GM18870 (cell line): ENCODE measurements around the gene TMC5.

Experiments used
- ATAC-seq: cut with Tn5 transposase; IDR thresholded peaks from one replicate; pipeline ENCODE4 v1.9.1; 2021; ENCODE audit warnings: moderate library complexity; ENCODE audit not compliant: unreplicated experiment

The TMC5 gene

DNA sequence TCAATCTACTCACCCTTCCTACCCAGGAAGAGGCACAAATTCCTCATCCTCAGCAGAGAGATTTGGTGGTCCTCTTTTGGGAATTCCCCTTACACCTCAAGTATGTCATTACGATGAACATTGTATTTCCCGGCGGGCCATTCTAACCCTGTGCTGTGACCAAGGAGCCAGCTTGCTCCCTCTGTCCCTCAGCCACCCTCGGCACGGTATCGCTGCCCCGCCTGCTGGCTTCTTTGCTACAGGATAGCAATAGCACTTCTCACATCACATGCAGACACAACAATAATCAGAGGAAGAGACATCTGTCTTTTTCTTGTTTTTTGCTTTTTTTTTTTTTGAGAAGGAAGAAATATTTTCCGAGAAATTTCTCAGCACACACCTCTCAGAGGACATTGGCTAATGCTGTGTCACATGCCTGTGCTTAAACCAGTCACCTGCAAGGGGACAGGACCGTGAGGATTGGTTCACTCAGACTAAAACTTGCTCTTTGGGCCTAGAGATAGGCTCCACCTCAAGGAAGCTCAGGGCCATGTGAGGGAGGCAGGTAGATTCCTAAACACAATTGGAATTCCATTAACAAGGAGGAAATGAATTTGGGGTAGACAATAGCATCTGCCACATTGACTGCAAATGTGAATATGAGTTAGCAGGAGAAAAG, 41.2 kb downstream of the TMC5 start:
- no peak for ATAC-seq

DNA sequence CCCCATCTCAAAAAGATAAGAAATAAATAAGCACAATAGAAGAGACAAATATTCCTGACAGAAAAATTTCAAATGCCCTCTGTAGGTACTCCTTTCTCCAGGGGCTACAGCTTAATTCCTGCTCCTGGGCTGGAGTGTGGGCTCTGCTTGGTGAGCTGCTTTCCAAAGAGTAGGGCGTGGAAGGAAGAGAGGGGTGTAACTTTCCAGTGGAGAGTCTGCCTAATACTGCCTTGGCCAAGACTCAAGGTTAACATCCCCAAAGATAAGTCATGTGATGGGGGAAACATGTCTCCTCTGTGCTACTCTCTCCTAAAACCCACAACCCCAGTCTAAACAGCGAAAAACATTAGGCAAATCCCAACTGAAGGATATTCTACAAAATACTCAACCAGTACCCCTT, 42.7 kb downstream of the TMC5 start:
- no peak for ATAC-seq

DNA sequence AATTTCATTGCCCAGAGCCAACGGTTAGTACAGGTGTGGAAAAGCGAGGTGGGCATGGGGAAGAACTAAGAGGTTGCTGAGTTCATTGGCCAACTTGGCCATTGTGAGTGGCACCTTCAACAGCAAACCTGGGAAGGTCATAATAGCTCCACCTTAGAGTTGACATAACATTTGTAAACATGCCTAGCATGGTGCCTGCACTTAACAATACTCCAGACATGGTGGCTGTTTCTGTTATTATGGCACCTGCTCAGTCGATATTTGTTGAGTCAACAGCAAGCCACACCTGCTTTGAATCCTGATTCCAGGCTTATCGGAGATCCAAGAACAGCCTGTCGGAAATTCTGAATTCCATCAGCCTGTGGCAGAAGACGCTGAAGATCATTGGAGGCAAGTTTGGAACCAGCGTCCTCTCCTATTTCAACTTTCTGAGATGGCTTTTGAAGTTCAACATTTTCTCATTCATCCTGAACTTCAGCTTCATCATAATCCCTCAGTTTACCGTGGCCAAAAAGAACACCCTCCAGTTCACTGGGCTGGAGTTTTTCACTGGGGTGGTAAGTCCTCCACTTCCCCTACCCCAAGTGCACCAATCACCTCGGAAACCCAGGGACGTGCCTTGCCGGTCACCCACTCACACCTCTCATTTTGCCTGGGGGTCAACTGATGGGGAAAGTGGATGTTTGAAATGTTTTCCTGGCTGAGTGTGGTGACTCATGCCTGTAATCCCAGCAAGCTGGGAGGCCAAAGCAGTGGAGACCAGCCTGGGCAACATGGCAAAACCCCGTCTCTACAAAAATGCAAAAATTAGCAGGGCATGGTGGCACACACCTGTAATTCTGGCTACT, 46.0 kb downstream of the TMC5 start:
- no peak for ATAC-seq

DNA sequence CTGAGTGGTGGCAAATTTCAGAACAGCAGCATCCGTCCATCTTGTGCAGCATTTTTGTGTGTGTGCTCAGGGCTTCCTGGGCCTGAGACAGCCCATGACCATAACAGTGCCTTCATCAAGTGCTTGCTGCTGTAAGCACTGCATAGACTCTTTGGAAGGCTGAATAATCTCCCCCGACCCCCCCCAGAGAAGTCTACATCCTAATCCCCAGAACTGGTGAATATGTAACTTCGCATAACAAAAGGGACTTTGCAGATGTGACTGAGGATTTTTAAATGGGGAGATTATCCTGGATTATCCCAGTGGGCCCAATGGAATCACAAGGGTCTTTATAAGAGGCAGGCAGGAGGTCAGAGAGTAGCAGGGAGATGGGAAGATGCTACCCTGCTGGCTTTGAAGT, 50.6 kb downstream of the TMC5 start:
- ATAC-seq = no peak

DNA sequence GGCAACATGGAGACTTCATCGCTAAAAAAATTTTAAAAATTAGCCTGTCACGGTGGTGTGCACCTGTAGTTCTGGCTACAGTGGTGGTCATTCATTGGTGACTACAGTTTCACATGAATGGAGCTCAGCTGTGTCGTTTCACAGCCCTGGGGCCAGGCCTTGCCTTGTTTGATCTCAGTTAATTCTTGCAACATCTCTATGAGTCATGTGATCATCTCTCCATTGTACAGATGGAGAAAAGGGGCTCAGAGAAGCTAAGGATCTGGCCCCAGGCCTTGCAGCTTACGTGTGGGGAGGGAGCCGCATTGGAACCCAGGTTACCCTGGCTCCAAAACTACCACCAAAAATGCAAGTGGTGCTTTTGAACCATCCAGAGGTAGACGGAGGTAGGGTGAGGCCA, 54.8 kb downstream of the TMC5 start:
- ATAC-seq = no peak

DNA sequence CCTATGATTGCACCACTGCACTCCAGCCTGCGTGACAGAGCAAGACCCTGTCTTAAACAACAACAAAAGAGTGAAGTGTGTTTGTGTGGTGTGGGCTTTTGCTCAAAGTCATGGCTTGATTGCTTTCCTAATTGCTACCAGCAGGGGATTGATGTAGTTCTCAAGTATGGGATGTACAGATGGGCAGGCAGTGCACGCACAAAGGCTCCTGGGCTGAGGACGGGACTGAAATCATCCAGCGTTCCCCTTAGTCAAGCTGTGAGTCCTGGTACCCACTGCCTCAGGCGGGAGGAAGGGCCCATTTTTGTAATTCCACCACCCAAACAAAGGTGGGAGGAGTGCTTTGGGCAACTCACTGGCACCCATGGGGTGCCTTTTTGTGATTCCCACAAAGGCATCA, 56.9 kb downstream of the TMC5 start:
- no peak for ATAC-seq

DNA sequence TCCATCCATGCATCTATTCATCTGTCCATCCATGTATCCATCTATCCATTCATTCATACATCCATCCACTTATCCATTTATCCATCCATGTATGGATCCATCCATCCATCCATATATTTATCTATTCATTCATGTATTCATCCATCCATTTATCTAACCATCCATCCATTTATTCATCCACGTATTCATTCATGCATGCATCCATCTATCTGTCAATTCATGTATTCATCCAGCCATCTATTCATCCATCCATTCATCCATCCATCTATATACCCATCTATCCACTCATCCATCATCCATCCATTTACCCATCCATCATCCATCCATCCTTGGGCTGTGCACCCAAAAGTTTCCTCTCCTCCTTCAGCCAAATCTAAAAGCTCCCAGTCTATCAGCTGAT, 60.8 kb downstream of the TMC5 start:
- ATAC-seq = no peak

DNA sequence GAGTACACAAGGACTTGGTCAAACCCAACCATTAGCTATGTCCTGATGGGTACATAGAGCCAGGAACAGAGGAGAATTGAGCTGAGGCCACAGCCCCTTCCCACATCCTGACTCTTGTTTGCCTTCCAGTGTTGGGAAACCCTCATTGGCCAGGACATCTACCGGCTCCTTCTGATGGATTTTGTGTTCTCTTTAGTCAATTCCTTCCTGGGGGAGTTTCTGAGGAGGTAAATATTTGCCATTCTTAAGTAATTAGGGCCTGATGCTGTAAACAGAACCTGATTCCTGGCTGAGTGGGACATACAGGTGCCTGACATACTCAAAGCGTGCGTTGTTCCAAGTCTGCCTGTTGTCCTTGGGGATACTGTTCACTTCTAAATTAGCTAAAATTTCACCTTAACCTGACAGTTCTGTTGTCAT, 61.6 kb downstream of the TMC5 start:
- no peak for ATAC-seq

DNA sequence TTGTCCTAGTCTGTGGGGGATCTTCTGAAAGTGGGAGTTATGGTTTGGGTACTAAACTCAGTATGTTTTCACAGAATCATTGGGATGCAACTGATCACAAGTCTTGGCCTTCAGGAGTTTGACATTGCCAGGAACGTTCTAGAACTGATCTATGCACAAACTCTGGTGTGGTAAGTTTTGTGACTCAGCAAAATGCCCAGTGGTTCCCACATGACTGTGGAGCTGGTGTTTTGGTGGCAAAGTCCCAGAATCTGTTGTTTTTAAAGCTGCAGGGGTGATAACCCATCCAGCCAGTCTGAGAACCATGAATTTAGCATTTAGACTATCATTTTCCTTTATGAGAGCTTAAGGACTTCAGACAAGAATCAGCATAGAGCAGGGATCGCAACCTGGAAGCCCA, 63.6 kb downstream of the TMC5 start:
- ATAC-seq = no peak

DNA sequence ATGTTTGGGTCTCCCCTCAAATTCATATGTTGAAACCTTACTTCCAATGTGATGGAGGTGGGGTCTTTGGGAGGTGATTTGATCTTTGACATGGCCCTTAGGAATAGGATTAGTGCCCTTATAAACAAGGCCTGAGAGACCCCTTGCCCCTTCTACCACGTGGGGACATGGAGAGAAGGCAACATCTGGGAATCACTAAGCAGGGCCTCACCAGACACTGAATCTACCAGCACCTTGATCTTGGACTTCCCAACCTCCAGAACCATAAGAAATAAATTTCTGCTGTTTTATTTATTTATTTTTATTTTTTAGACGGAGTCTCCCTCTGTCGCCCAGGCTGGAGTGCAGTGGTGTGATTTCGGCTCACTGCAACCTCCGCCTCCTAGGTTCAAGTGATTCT, 64.1 kb downstream of the TMC5 start:
- no peak for ATAC-seq

DNA sequence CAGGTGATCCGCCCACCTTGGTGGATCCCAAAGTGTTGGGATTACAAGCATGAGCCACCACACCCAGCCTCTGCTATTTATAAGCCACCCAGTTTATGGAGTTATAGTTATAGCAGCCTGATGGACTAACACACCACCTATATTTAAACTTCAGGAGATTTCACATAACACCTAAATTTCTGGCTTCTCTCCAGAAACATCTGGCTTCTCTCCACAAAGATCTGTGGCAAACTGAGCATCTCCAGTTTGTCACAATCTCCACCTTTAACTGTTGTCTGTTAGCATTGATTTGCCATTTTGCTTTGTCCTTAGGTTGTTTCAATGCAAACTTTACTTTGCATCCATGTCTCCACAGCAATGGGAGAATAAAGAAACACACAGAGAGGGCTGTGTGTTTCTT, 64.6 kb downstream of the TMC5 start:
- ATAC-seq = no peak

DNA sequence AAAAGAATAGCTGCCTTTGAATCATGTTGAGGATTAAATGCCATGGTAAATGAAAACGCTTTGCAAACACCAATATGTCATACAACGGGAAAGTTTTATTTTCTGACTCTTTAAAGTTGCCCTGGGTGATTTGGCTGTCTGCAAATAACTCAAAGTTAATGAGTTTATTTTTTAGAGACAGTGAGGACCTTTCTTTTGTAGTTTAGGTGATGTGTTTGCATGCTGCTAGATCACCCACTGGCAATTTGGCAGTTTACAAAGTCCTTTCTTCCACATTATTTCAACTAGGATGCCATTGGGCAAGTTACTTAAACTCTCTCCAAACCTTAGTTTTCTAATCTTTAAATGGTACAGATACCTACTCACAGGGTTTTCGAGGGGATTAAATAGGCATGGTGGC, 66.4 kb downstream of the TMC5 start:
- no peak for ATAC-seq

DNA sequence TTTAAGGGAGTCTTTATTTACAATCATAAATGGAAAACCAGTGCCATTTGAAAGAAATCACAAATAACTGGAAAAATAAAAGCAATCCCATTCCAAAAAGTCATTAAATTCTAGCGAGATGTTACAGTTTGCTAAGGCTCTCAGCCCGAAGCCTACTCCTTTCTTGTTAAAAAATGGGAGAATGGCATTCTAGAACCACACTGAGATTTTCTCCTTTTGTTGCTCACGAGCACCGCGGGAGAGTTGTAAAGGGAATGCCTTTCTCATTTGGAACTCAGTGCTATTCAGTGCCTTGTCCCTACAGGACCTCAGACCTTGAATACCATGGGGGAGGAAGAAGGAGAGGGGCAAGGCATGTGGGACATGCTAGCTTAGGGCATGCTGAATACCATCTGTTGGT, 67.9 kb downstream of the TMC5 start:
- no peak for ATAC-seq

DNA sequence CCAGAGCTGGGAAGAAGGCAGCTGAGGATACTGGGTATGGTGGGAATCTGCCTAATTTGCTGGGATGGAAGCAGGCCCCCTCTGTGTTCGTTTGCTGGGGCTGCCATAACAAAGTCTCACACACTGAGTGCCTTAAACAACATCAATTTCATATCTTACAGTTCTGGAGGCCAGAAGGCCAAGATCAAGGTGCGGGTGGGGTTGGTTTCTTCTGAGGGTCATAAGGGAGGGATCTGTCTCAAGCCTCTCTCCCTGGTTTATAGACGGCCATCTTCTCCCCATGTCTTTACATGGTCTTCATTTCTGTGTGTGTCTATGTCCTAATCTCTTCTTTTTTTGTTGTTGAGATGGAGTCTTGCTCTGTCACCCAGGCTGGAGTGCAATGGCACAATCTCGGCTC, 68.4 kb downstream of the TMC5 start:
- no peak for ATAC-seq

DNA sequence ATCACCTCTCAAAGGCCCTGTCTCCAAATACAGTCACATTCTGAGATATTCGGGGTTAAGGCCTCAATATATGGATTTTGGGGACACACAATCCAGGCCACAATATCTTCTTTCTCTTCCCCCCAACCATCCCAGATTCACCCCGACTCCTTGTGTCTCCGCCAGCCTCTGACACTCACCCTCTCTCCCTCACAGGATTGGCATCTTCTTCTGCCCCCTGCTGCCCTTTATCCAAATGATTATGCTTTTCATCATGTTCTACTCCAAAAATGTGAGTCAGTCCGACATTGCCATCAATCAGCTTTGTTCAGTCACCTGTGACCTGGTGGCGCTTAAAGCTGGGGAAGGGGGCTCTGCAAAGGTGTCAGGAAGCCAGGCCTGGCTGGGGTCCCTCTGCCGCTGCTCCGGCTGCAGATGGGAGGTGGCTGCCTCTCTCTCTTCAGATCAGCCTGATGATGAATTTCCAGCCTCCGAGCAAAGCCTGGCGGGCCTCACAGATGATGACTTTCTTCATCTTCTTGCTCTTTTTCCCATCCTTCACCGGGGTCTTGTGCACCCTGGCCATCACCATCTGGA, 69.2 kb downstream of the TMC5 start:
- no peak for ATAC-seq

DNA sequence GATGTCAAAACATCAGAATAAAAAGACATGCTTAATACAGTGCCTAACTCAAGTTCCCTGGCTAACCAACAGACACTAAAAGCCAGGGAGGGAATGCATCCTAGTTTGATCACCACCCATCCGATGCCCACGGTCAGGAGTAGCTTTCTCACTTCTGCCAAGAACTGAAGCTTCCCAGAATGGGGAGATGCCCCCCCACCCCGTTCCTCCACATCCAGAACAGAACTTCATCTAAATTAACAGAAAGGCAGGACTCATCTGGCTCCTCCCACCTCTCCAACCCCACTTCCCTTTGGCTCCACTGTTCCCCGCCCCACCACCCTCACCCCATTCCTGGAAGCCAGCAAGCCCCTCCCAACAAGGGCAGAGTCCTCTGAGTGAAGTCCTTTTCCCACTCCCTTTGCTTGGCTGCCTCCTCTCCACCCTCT, 70.5 kb downstream of the TMC5 start:
- ATAC-seq = no peak

DNA sequence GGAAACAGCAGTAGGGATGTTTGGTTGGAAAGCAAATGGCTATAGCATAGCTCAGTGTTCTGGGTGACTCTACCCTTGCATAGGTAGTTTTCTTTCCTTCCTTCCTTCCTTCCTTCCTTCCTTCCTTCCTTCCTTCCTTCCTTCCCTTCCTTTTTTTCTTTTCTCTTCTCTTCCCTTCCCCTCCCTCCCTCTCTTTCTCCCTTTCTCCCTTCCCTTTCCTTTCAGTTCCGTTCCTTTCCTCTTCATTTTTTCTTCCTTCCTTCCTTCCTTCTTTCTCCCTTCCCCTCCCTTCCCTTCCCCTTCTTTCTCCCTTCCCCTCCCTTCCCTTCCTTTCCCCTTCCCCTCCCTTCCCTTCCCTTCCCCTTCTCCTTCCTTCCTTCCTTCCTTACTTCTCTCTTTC, 72.9 kb downstream of the TMC5 start:
- ATAC-seq = no peak

DNA sequence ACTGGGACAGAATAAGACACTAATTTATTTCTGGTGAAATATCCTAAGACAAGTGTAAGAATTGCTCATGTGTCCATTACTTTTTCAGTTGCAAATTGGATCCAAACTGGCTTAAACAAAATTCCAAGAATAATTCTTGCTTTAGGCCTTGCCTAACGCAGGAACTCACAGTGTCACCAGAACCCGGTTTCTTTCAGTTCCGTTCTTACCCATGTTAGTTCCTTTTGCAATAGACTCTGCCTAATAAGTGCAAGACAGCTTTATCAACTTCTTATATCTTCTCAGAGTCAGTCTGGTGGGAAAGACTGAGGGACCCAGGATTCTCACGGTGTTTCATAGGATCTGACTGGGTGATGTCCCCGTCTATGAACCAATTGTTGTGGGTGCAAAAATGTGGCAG, 79.5 kb downstream of the TMC5 start:
- ATAC-seq = no peak

DNA sequence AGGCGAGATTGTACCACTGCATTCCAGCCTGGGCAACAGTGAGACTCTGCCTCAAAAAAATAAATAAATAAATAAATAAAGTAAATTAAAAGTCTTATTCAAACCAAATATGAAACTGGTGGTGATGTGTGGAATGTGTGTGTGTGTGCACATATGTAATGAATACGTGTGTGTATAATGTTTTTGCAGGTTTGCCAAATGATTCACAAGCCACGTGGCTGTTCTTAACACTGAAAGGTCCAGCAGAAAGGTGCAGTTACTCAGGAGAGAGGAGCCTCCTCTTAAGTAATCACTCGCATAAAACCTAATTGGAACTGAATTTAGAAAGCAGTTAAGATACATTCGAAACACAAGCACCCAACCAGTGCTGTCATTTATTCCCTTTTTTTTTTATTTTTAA, 81.3 kb downstream of the TMC5 start:
- no peak for ATAC-seq

DNA sequence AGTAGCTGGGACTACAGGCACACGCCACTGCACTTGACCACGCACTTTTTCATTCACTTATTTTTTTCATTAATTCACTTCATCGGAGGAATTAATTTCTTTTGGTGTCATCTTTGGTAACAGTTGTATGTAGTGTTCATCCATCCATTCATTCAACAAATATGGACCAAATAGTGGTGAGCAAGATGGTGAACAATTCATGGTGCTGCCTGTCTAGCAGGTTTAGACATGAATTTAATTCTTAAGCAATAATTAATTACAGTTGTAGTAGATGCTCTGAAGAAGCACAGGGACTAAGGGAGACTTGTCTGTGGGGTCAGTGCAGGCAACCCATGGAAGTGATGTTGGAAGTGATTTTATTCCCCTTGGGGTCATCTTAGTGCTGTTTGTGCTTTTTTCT, 81.8 kb downstream of the TMC5 start:
- no peak for ATAC-seq

DNA sequence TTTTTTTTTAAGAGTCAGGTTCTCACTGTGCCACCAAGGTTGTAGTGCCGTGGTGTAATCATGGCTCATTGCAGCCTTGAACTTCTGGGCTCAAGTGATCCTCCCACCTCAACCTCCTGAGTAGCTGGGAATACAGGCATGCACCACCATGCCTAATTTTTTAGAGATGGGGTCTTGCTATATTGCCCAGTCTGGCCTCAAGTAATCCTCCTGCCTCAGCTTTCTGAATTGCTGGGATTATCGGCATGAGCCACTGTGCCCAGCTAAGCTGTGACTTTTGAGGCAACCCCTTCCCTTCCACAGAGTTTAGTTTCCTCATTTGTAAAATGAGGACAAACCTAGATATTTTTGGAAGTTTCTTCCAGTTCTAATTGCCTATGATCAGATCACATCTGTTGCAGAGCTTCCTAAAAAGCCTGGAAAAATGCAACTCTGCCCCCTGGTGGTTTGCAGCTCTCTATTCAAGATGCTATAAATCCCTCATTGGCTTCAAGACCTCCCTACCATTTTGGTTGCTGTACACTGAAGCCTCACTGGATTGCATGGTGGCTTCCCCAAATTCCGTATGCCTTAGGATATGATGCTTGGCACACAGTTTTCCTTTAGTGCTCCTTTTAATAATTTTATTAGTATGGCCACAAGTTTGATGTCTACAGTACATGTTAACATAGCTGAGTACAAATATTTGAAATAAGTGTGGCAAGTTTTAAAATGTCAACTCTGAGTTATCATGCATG, 84.9 kb downstream of the TMC5 start:
- ATAC-seq = no peak
